GM23248 (cell line): ENCODE data around the gene CFAP90. TPM values are rescaled to one million over a fixed set of nuclear protein-coding genes. Genes with fewer than 3 reads are reported as not detected.
A peak's percentile ranks its signal among the peaks of the same experiment; 100 is the strongest.

Experiments used
- DNase-seq: peaks from one replicate; pipeline ENCODE4 v3.0.0-alpha.2; 2015
- H2AFZ ChIP-seq: fragments of 200-600 bp; sonication (generic); 2 replicates; pipeline ENCODE4 v1.6.1; 2016; ENCODE audit warnings: antibody characterized with exemption
- H3F3A ChIP-seq: fragments of 200-600 bp; sonication (generic); 2 replicates; pipeline ENCODE4 v1.6.1; 2016; ENCODE audit warnings: mild to moderate bottlenecking, antibody characterized with exemption, mixed run types; ENCODE audit not compliant: insufficient read depth
- H3K27ac ChIP-seq: fragments of 200-600 bp; sonication (generic); 2 replicates; pipeline ENCODE4 v1.5.1; 2016; ENCODE audit warnings: mild to moderate bottlenecking
- H3K27me3 ChIP-seq: fragments of 200-600 bp; sonication (generic); replicated peaks from 2 replicates; pipeline ENCODE4 v1.6.1; 2016; ENCODE audit warnings: mild to moderate bottlenecking; ENCODE audit not compliant: insufficient read depth
- H3K36me3 ChIP-seq: fragments of 200-600 bp; sonication (generic); 2 replicates; pipeline ENCODE4 v1.6.1; 2016; ENCODE audit warnings: low read depth, mild to moderate bottlenecking
- H3K4me1 ChIP-seq: fragments of 200-600 bp; sonication (generic); 2 replicates; pipeline ENCODE4 v1.6.1; 2016; ENCODE audit warnings: mild to moderate bottlenecking; ENCODE audit not compliant: insufficient read depth
- H3K4me2 ChIP-seq: fragments of 200-600 bp; sonication (generic); one replicate; pipeline ENCODE4 v1.6.1; 2016; ENCODE audit warnings: mild to moderate bottlenecking; ENCODE audit not compliant: unreplicated experiment
- H3K4me3 ChIP-seq: fragments of 200-600 bp; sonication (generic); 2 replicates; pipeline ENCODE4 v1.5.1; 2016; ENCODE audit warnings: mild to moderate bottlenecking
- H3K79me2 ChIP-seq: fragments of 200-600 bp; sonication (generic); 2 replicates; pipeline ENCODE4 v1.6.1; 2016; ENCODE audit warnings: mild to moderate bottlenecking; ENCODE audit not compliant: insufficient read depth
- H3K9ac ChIP-seq: fragments of 200-600 bp; sonication (generic); 2 replicates; pipeline ENCODE4 v1.6.1; 2016; ENCODE audit warnings: mild to moderate bottlenecking
- H3K9me2 ChIP-seq: fragments of 200-600 bp; sonication (generic); 2 replicates; pipeline ENCODE4 v1.6.1; 2016; ENCODE audit warnings: mixed run types, mild to moderate bottlenecking, moderate library complexity; ENCODE audit not compliant: insufficient read depth
- H3K9me3 ChIP-seq: fragments of 200-600 bp; sonication (generic); one replicate; pipeline ENCODE4 v1.6.1; 2017; ENCODE audit warnings: low read depth
- H4K20me1 ChIP-seq: fragments of 200-600 bp; sonication (generic); 2 replicates; pipeline ENCODE4 v1.6.0; 2016; ENCODE audit not compliant: insufficient read depth
- EZH2 ChIP-seq: fragments of 200-600 bp; sonication (generic); IDR thresholded peaks from 2 replicates; pipeline ENCODE4 v1.6.1; 2018; ENCODE audit warnings: antibody characterized with exemption, mild to moderate bottlenecking; ENCODE audit not compliant: insufficient read depth, poor library complexity, severe bottlenecking
- EZH2phosphoT487 ChIP-seq: fragments of 200-600 bp; sonication (generic); IDR thresholded peaks from 2 replicates; pipeline ENCODE4 v1.6.1; 2018; ENCODE audit warnings: antibody characterized with exemption, moderate library complexity, mild to moderate bottlenecking, low read depth; ENCODE audit not compliant: insufficient read depth
- WGBS, 2 experiments: methylation state at CpG; one replicate each; pipeline ENCODE4 v1.1.6; 2015 to 2017; ENCODE audit warnings: low lambda C conversion rate in 2 of 2, low coverage in 1 of 2; ENCODE audit errors: missing lambda C conversion rate in 2 of 2; 5-methylcytosine and 5-hydroxymethylcytosine counted together
- in situ Hi-C: fragments of 300-500 bp; cut with MboI; formaldehyde crosslinking; loops from 2 replicates; pipeline ENCODE4 v1.15.0; 2020
- polyA plus RNA-seq: library from polyadenylated mRNA; unstranded; fragments of >200 nt; fragmentation: Nextera tagmentation; extraction: Ambion mirVana; gene quantifications from 2 replicates; pipeline ENCODE4 v1.2.1, GENCODE V29; 2016
- total RNA-seq: library from RNA; depleted of rRNA; stranded (reverse); fragments of >200 nt; shearing (Covaris generic); gene quantifications from 2 replicates; pipeline ENCODE4 v1.2.3, GENCODE V29; 2014

The CFAP90 gene
- total and polyA plus RNA-seq, 2 experiments from 2014 or later, result 0.19 to 0.32 TPM

- no peak overlapping the region for H3K4me2 ChIP-seq
- no peak overlapping the region for H2AFZ ChIP-seq
- no peaks in the 10 kb centered on the region for H3K9me3 ChIP-seq
- in situ Hi-C loops, result no loop called here
- H3K27ac ChIP-seq, result no peak overlapping the region
- no peak overlapping the region for H3K4me3 ChIP-seq
- H3K27me3 ChIP-seq, result no peaks in the 10 kb centered on the region
- DNase-seq, result no peak
- TF ChIP-seq EZH2, result no peak
- TF ChIP-seq EZH2phosphoT487, result no peak
- peaks cover 28% of the 10 kb centered on the region for H3F3A ChIP-seq
- H3K79me2 ChIP-seq, result peaks cover 32% of the 10 kb centered on the region
- 89 to 92% methylated on average over 2 of the region's 2 CpGs for WGBS, 2 experiments
- peaks cover 22% of the 10 kb centered on the region for H3K4me1 ChIP-seq
- no peak overlapping the region for H3K9ac ChIP-seq
- H3K36me3 ChIP-seq, result peaks cover 31% of the 10 kb centered on the region
- no peaks in the 10 kb centered on the region for H3K9me2 ChIP-seq
- H4K20me1 ChIP-seq, result no peaks in the 10 kb centered on the region
Measured at GRCh38 chr5:7881816-7882215, 30.9 kb upstream of the CFAP90 start.

DNA sequence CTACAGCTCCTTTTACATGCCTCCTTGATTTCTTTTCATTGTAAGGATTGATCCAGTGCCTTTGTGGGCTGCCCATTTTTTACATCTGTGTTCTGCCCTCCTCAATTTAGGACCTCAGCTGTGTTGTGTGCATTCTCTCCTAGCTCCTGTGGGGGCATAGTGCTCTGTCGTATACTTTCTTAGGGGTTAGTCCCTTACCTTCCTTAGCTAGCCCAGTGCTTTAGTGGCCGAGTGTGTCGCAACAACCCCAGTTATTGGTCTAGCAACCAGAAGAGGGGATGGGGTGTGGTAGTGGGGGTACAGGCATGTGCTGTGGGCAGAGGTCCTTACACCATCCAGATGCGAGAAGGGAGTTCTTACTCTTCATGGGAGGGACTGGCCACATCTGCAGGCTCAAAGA, 30.2 kb upstream of the CFAP90 start:
- TF ChIP-seq EZH2, result no peak
- no peak overlapping the region for H3K9ac ChIP-seq
- peaks cover 28% of the 10 kb centered on the region for H3K4me1 ChIP-seq
- in situ Hi-C loops, result no loop called here
- no peak overlapping the region for H2AFZ ChIP-seq
- peaks cover 38% of the 10 kb centered on the region for H3K79me2 ChIP-seq
- no peak overlapping the region for H3K27ac ChIP-seq
- no peaks in the 10 kb centered on the region for H3K9me2 ChIP-seq
- H3K4me3 ChIP-seq, result no peak overlapping the region
- H3K36me3 ChIP-seq, result peaks cover 28% of the 10 kb centered on the region
- no peaks in the 10 kb centered on the region for H3K9me3 ChIP-seq
- H3F3A ChIP-seq, result peaks cover 30% of the 10 kb centered on the region
- 88 to 95% methylated on average over 4 of the region's 4 CpGs for WGBS, 2 experiments
- no peaks in the 10 kb centered on the region for H4K20me1 ChIP-seq
- no peak overlapping the region for H3K4me2 ChIP-seq
- DNase-seq, result no peak
- no peaks in the 10 kb centered on the region for H3K27me3 ChIP-seq

DNA sequence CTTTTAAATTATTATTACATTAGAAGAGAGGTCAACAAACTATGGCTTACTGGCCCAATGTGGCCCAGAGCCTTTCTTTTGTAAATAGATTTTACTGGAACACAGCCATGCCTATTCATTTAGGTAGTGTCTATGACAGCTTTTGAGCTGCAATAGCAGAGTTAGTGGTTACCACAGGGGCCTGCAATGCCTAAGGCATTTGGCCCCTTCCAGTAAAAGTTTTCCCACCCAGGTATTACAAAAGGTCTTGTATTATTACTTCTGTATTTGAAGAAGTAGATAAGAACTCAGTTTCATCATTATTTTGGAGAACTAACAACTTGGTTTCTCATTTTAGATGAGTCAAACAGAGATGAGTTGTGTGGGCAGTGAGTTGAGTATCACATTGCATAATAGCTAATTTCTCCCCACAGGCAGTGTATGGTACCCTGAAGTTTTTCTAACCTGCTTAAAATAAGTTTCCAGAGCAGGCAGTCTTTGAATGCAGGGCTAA, 27.5 kb upstream of the CFAP90 start:
- Histone ChIP-seq H3K9me3 (no peaks in the 10 kb centered on the region), H3K4me2 (peak overlapping the region; percentile 55), H3F3A (peaks cover 35% of the 10 kb centered on the region), H3K9ac (no peak overlapping the region), H3K79me2 (peaks cover 63% of the 10 kb centered on the region), H3K27ac (peak overlapping the region; percentile 69), H2AFZ (no peak overlapping the region), H3K27me3 (no peaks in the 10 kb centered on the region), H4K20me1 (0 out of 2 replicates have a peak, but pooled peaks cover 4% of the 10 kb centered on the region), H3K4me3 (no peak overlapping the region), H3K4me1 (peaks cover 28% of the 10 kb centered on the region), H3K9me2 (no peaks in the 10 kb centered on the region), H3K36me3 (peaks cover 20% of the 10 kb centered on the region)
- no peak for TF ChIP-seq EZH2phosphoT487
- TF ChIP-seq EZH2, result no peak
- in situ Hi-C loops, result no loop called here
- peak; percentile 85 for DNase-seq

- Histone ChIP-seq H3K4me3 (no peak overlapping the region), H3K4me2 (peak overlapping the region; percentile 55), H3K4me1 (peaks cover 30% of the 10 kb centered on the region), H3F3A (peaks cover 35% of the 10 kb centered on the region), H3K27ac (peak overlapping the region; percentile 69), H3K36me3 (peaks cover 15% of the 10 kb centered on the region), H3K9me2 (no peaks in the 10 kb centered on the region), H3K9me3 (no peaks in the 10 kb centered on the region), H3K27me3 (no peaks in the 10 kb centered on the region), H3K79me2 (peaks cover 69% of the 10 kb centered on the region), H4K20me1 (0 out of 2 replicates have a peak, but pooled peaks cover 4% of the 10 kb centered on the region), H3K9ac (no peak overlapping the region), H2AFZ (no peak overlapping the region)
- TF ChIP-seq EZH2phosphoT487 (no peak), EZH2 (no peak)
- 83% methylated on average over 9 of the region's 9 CpGs for WGBS, 2 experiments
- DNase-seq, result peak; percentile 55
- in situ Hi-C loops, result no loop called here
Measured at GRCh38 chr5:7877851-7878250, 26.9 kb upstream of the CFAP90 start.

DNA sequence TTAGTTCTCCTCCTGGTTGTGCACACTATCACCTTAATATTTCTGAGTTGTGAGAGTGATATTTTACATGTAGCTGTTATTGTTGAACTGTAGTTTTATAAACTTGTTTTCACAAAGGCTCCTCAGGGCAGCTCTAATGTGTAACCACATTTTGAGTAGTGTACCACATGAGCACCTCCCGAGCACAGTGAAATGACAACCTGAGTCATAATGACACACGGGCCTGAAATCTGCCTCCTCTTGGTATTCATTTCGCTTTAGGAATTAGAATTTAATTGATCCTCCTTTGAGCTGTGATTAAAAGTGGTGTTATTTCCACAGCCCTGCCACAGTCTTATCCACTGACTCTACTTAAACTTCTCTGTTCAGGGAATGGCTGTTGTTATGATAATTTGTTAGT, 25.9 kb upstream of the CFAP90 start:
- H3K4me1 ChIP-seq, result peaks cover 36% of the 10 kb centered on the region
- H3K9me3 ChIP-seq, result no peaks in the 10 kb centered on the region
- no peak for TF ChIP-seq EZH2phosphoT487
- TF ChIP-seq EZH2, result no peak
- DNase-seq, result peak; percentile 91
- no peaks in the 10 kb centered on the region for H3K9me2 ChIP-seq
- H3K9ac ChIP-seq, result no peak overlapping the region
- no peaks in the 10 kb centered on the region for H3K27me3 ChIP-seq
- peaks cover 35% of the 10 kb centered on the region for H3F3A ChIP-seq
- H3K4me3 ChIP-seq, result no peak overlapping the region
- in situ Hi-C loops, result no loop called here
- peak overlapping the region; percentile 46 for H3K27ac ChIP-seq
- H4K20me1 ChIP-seq, result 0 out of 2 replicates have a peak, but pooled peaks cover 4% of the 10 kb centered on the region
- peaks cover 12% of the 10 kb centered on the region for H3K36me3 ChIP-seq
- H2AFZ ChIP-seq, result no peak overlapping the region
- peak overlapping the region; percentile 55 for H3K4me2 ChIP-seq
- 3 to 5% methylated on average over 3 of the region's 3 CpGs for WGBS, 2 experiments
- peaks cover 74% of the 10 kb centered on the region for H3K79me2 ChIP-seq
